ENCODE measurements around the gene CDC5L. TPM values are rescaled to one million over a fixed set of nuclear protein-coding genes. Genes with fewer than 3 reads are reported as not detected.

Gene CDC5L
- total and polyA plus RNA-seq, 11 donors, result 5.8 to 24.8 (median 18.5) TPM

DNA sequence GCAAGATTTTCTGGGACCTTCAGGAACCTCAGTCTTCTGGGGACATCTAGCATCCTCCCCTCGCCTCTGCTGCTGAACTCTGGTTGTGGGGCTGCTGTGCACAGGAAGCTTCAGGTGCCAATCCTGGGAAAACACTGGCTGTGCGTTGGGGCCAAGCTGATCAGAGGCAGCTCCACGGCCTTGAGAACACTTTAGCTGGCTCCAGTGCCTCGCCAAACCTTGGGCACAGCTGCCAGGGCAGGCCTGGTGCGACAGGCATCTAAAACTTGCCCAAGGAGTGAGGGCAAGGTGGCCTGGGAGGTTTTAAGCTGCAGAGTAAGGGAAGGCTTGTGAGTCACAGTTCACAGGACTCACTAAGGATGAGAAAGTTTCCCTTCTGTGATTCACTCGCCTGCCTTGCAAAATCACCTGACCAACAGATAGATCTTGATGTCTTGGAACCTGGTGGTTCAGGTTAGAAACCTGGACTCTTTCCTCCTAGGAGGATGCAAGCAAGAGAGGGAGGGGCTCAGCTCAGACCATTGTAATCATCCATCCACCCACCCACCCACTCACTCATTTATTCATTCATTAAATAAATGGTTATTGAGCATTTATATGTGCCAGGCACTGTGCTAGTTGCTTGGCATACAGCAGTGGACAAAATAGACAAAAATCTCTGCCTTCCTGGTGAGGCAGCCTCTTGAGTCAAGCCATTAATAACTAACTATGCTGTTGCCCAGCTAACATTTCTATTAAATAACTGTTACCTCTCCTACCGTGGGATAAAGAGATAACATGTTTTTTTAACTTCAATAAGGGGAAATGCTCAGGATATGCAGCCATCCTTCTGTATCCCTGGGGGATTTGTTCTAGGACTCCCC, 47.5 kb upstream of the CDC5L start:
- Histone ChIP-seq H3K4me1 (peaks cover 0 to 12% (median 5%) of the 10 kb centered on the region in 12 donors), H3K9me3 (no peaks in the 10 kb centered on the region), H3K27me3 (peaks cover 0 to 17% (median 0%) of the 10 kb centered on the region in 9 donors), H3K4me3 (no peak overlapping the region), H3K36me3 (no peaks in the 10 kb centered on the region), H3K27ac (no peak overlapping the region)
- DNase-seq (no peak), ATAC-seq (no peak)
- TF ChIP-seq, protein P1, sequence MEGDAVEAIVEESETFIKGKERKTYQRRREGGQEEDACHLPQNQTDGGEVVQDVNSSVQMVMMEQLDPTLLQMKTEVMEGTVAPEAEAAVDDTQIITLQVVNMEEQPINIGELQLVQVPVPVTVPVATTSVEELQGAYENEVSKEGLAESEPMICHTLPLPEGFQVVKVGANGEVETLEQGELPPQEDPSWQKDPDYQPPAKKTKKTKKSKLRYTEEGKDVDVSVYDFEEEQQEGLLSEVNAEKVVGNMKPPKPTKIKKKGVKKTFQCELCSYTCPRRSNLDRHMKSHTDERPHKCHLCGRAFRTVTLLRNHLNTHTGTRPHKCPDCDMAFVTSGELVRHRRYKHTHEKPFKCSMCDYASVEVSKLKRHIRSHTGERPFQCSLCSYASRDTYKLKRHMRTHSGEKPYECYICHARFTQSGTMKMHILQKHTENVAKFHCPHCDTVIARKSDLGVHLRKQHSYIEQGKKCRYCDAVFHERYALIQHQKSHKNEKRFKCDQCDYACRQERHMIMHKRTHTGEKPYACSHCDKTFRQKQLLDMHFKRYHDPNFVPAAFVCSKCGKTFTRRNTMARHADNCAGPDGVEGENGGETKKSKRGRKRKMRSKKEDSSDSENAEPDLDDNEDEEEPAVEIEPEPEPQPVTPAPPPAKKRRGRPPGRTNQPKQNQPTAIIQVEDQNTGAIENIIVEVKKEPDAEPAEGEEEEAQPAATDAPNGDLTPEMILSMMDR (IDR thresholded peaks at IDR 0.05), result no peak
- WGBS, 4 donors, result 66 to 80% (median 77%) methylated on average over 6 to 7 of the region's 7 CpGs
- intact Hi-C loops (cut with DNase I), result loop anchor here (2.0 to 10.0 kb wide), 11 partner anchors 71 to 243 kb away; partner anchors contain the start of genes CAPN11 (in 1 of the 10) and NFKBIE (in 1 of the 10)

DNA sequence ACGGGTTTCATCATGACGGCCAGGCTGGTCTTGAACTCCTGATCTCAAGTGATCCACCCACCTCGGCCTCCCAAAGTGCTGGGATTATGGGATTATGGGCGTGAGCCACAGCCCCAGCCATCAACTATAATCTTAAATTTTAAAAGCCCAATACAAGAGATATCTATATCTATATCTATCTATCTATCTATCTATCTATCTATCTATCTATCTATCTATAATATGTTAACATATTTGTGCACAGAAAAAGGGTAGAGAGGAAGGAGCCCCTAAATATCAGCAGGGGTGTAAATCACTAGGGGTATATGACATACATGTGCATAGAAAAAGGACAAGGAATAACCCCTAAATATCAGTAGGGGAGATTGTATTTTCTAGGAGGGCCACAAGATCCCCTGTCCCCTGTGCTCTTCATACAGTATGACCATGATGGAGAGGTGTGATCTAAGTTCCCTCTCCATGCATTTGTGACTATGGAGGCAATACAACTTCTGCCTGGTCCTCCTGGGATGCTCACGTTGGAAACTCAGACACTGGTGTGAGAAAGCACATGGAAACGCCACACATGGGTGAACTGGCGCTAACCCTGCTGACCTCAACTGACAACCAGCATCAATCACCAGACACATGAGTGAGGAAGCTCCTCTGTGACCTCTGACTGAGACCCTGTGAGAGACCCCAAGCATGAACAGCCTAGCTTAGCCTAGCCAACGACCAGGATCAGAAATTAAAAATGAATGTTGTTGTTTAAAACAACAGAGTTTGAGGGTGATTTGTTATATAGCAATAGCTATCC, 46.2 kb upstream of the CDC5L start:
- ATAC-seq (no peak), DNase-seq (no peak)
- no peak overlapping the region for H3K4me3 ChIP-seq
- H3K27ac ChIP-seq, result no peak overlapping the region
- H3K27me3 ChIP-seq, result peaks cover 0 to 20% (median 0%) of the 10 kb centered on the region in 9 donors
- H3K9me3 ChIP-seq, result no peaks in the 10 kb centered on the region
- 71 to 73% (median 72%) methylated on average over 8 of the region's 8 CpGs for WGBS, 4 donors
- intact Hi-C loops (cut with DNase I), result loop anchor here in 1 of 10 donors (5.0 kb wide), 1 partner anchor 189 kb away; no protein-coding TSS in a partner anchor
- H3K4me1 ChIP-seq, result peaks cover 0 to 12% (median 5%) of the 10 kb centered on the region in 12 donors
- H3K36me3 ChIP-seq, result no peaks in the 10 kb centered on the region
- no peak for TF ChIP-seq POLR2A (IDR thresholded peaks at IDR 0.05)
- TF ChIP-seq, protein P1 (IDR thresholded peaks at IDR 0.05), result no peak

DNA sequence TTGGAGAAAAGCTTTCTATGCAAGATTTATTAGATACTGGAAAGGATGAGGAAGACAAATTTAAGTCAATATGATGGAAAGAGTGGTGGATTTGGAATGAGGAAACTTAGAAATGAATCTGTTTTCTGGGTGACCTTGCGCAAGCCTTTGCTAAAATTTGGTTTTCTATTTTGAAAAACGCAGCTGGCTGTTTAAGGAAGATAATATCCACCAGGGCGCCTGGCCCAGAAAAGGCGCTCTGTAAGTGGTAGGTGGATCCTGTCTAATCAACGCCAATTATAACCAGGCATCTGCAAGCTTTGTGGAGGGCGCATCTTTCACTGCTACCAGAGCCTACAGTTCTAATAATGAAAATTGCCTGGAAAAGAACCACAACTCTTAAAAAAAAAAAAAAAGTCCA, 45.5 kb upstream of the CDC5L start:
- Histone ChIP-seq H3K36me3 (no peaks in the 10 kb centered on the region), H3K4me1 (peaks cover 0 to 12% (median 5%) of the 10 kb centered on the region in 12 donors), H3K27ac (no peak overlapping the region), H3K9me3 (no peaks in the 10 kb centered on the region), H3K4me3 (peak overlapping the region; percentile 8 to 53 (median 36)), H3K27me3 (peaks cover 0 to 21% (median 0%) of the 10 kb centered on the region in 9 donors)
- TF ChIP-seq, protein P1 (IDR thresholded peaks at IDR 0.05), result no peak
- no peak for TF ChIP-seq POLR2A (IDR thresholded peaks at IDR 0.05)
- DNase-seq (peak in 2 of 5 donors; percentile 13 to 30), ATAC-seq (peak; percentile 23 to 43 (median 38))
- WGBS, 4 donors, result 28 to 36% (median 33%) methylated on average over 6 of the region's 6 CpGs
- intact Hi-C loops (cut with DNase I), result loop anchor here in 1 of 10 donors (5.0 kb wide), 1 partner anchor 190 kb away; no protein-coding TSS in a partner anchor

Data from heart left ventricle (tissue), 16 donors.